Measurements from ENCODE around the gene POLA2. TPM values are rescaled to one million over a fixed set of nuclear protein-coding genes. Genes with fewer than 3 reads are reported as not detected.
"Not testable (repeated sequence)": the region's sequence is repeated elsewhere in the genome, so short reads cannot be mapped to it uniquely, and the experiment has no call there.

The POLA2 gene
- total and polyA plus RNA-seq, 2 donors (not counting 1 experiment from before 2014, with no cell fraction given): 2.8 to 9.8 TPM

GRCh38 chr11:65262776-65263175, 1.0 kb downstream of the POLA2 start:
- peak overlapping the region; percentile 79 for H3K4me2 ChIP-seq (ENCODE audit: extremely low read depth, insufficient read depth, low read length)
- TF ChIP-seq CTCF (conservative IDR thresholded peaks at IDR 0.05 in 1 of 2, IDR thresholded peaks at IDR 0.05 in 1 of 2; ENCODE audit: low read depth in 1 of 2, low read length in 2 of 2) (no peak), EZH2 (IDR thresholded peaks at IDR 0.05; ENCODE audit: low read length, missing control alignments) (no peak)
- H3K4me1 ChIP-seq (ENCODE audit: control insufficient read depth, extremely low read depth, insufficient read depth, low read length): no peaks in the 10 kb centered on the region
- no peaks in the 10 kb centered on the region for H3K9me3 ChIP-seq (ENCODE audit: control insufficient read depth, insufficient read depth, low read depth, low read length)
- H2AFZ ChIP-seq (ENCODE audit: low read length): peak overlapping the region; percentile 40
- H3K9ac ChIP-seq (ENCODE audit: insufficient read depth, low read length): peak overlapping the region; percentile 89
- peak overlapping the region; percentile 91 for H3K27ac ChIP-seq (ENCODE audit: insufficient read depth, low read length)
- H4K20me1 ChIP-seq (ENCODE audit: control insufficient read depth, extremely low read depth, insufficient read depth, low read length): no peaks in the 10 kb centered on the region
- peaks cover 27% of the 10 kb centered on the region for H3K79me2 ChIP-seq (ENCODE audit: control insufficient read depth, insufficient read depth, low read length)
- H3K4me3 ChIP-seq (replicated peaks in 1 of 4; ENCODE audit: control extremely low read depth in 1 of 4, insufficient read depth in 1 of 4, low read depth in 3 of 4, low read length in 4 of 4): peak overlapping the region; percentile 75 to 89 (median 80)
- H3K27me3 ChIP-seq (ENCODE audit: control insufficient read depth, insufficient read depth, low read length): no peaks in the 10 kb centered on the region
- no peaks in the 10 kb centered on the region for H3K36me3 ChIP-seq (ENCODE audit: control insufficient read depth, insufficient read depth, low read length)
- no peak for DNase-seq (ENCODE audit: low read depth in 2 of 2)

GRCh38 chr11:65264747-65265146, 3.0 kb downstream of the POLA2 start:
- not testable (repeated sequence) for H3K4me2 ChIP-seq (ENCODE audit: extremely low read depth, insufficient read depth, low read length); H3K36me3 ChIP-seq (ENCODE audit: control insufficient read depth, insufficient read depth, low read length); H3K27ac ChIP-seq (ENCODE audit: insufficient read depth, low read length); DNase-seq (ENCODE audit: low read depth in 2 of 2); H3K4me1 ChIP-seq (ENCODE audit: control insufficient read depth, extremely low read depth, insufficient read depth, low read length); H3K9me3 ChIP-seq (ENCODE audit: control insufficient read depth, insufficient read depth, low read depth, low read length); H3K9ac ChIP-seq (ENCODE audit: insufficient read depth, low read length); H2AFZ ChIP-seq (ENCODE audit: low read length); H3K27me3 ChIP-seq (ENCODE audit: control insufficient read depth, insufficient read depth, low read length); H3K4me3 ChIP-seq (replicated peaks in 1 of 4; ENCODE audit: control extremely low read depth in 1 of 4, insufficient read depth in 1 of 4, low read depth in 3 of 4, low read length in 4 of 4); H4K20me1 ChIP-seq (ENCODE audit: control insufficient read depth, extremely low read depth, insufficient read depth, low read length)
- H3K79me2 ChIP-seq (ENCODE audit: control insufficient read depth, insufficient read depth, low read length): peaks cover 27% of the 10 kb centered on the region

- Histone ChIP-seq H3K4me3 (replicated peaks in 1 of 4; ENCODE audit: control extremely low read depth in 1 of 4, insufficient read depth in 1 of 4, low read depth in 3 of 4, low read length in 4 of 4) (no peak overlapping the region), H3K36me3 (ENCODE audit: control insufficient read depth, insufficient read depth, low read length) (peaks cover 4% of the 10 kb centered on the region), H4K20me1 (ENCODE audit: control insufficient read depth, extremely low read depth, insufficient read depth, low read length) (no peaks in the 10 kb centered on the region), H3K9ac (ENCODE audit: insufficient read depth, low read length) (no peak overlapping the region), H2AFZ (ENCODE audit: low read length) (no peak overlapping the region), H3K4me1 (ENCODE audit: control insufficient read depth, extremely low read depth, insufficient read depth, low read length) (no peaks in the 10 kb centered on the region), H3K27ac (ENCODE audit: insufficient read depth, low read length) (no peak overlapping the region), H3K79me2 (ENCODE audit: control insufficient read depth, insufficient read depth, low read length) (peaks cover 27% of the 10 kb centered on the region), H3K4me2 (ENCODE audit: extremely low read depth, insufficient read depth, low read length) (no peak overlapping the region), H3K9me3 (ENCODE audit: control insufficient read depth, insufficient read depth, low read depth, low read length) (no peaks in the 10 kb centered on the region), H3K27me3 (ENCODE audit: control insufficient read depth, insufficient read depth, low read length) (no peaks in the 10 kb centered on the region)
- TF ChIP-seq CTCF (conservative IDR thresholded peaks at IDR 0.05 in 1 of 2, IDR thresholded peaks at IDR 0.05 in 1 of 2; ENCODE audit: low read depth in 1 of 2, low read length in 2 of 2) (peak in 1 of 2 donors; percentile 72), EZH2 (IDR thresholded peaks at IDR 0.05; ENCODE audit: low read length, missing control alignments) (no peak)
- peak in 1 of 2 donors; percentile 32 for DNase-seq (ENCODE audit: low read depth in 2 of 2)
Measured at GRCh38 chr11:65266210-65266609, 4.4 kb downstream of the POLA2 start.
